Bronchial epithelial cell (primary cell): ENCODE data around the gene CD55. TPM values are rescaled to one million over a fixed set of nuclear protein-coding genes. Genes with fewer than 3 reads are reported as not detected.
A peak's percentile ranks its signal among the peaks of the same experiment; 100 is the strongest.

Source experiments
- DNase-seq: peaks from one replicate; pipeline ENCODE4 v3.0.0-alpha.2; 2010; ENCODE audit warnings: low read depth
- FAIRE-seq: peaks from 2 replicates; lab custom pipeline; 2011; peaks lifted over from hg19 to GRCh38; lab: Jason Lieb, UNC
- H3K27me3 ChIP-seq: 2 replicates; pipeline ENCODE4 v1.5.1; 2011; ENCODE audit warnings: low read length; ENCODE audit not compliant: control insufficient read depth, insufficient read depth
- H3K36me3 ChIP-seq: 2 replicates; pipeline ENCODE4 v1.5.1; 2011; ENCODE audit warnings: low read length; ENCODE audit not compliant: control insufficient read depth, insufficient read depth
- H3K4me3 ChIP-seq: 2 replicates; pipeline ENCODE4 v1.5.1; 2011; ENCODE audit warnings: mild to moderate bottlenecking, low read depth, low read length, control low read depth
- total RNA-seq: library from RNA; depleted of rRNA; stranded (reverse); fragments of >200 nt; gene quantifications from 2 replicates; pipeline ENCODE4 v1.2.1, GENCODE V29; 2014
- TF ChIP-seq, protein P1 (sequence below): IDR thresholded peaks from 2 replicates; pipeline ENCODE4 v1.5.1; 2011; ENCODE audit warnings: mild to moderate bottlenecking, moderate library complexity, low read length, control low read depth, inconsistent platforms; ENCODE audit not compliant: insufficient read depth, severe bottlenecking

Gene CD55
- total RNA-seq, 1 donor from 2014 or later: 85.3 TPM

DNA sequence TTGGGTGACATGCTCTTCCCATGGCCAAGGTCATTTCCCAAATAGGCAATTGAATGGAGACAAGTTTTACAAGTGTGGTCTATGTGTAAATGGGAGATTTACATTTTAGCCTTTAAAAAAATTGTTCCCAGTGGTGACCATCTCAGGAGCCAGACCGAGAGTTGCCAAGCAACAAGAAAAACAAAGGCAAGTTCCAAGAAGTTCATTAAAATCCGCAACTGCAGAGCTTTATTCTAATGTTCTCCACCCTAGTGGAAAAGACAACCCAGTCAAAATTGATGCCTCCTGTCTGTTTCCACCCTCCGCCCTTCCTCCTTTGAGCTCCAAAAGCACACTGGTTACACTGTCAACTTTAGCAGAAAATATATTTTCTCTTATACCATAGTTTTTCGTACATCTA lies 33.2 kb upstream of the CD55 start:
- no peak for DNase-seq
- no peaks in the 10 kb centered on the region for H3K27me3 ChIP-seq
- TF ChIP-seq, protein P1, sequence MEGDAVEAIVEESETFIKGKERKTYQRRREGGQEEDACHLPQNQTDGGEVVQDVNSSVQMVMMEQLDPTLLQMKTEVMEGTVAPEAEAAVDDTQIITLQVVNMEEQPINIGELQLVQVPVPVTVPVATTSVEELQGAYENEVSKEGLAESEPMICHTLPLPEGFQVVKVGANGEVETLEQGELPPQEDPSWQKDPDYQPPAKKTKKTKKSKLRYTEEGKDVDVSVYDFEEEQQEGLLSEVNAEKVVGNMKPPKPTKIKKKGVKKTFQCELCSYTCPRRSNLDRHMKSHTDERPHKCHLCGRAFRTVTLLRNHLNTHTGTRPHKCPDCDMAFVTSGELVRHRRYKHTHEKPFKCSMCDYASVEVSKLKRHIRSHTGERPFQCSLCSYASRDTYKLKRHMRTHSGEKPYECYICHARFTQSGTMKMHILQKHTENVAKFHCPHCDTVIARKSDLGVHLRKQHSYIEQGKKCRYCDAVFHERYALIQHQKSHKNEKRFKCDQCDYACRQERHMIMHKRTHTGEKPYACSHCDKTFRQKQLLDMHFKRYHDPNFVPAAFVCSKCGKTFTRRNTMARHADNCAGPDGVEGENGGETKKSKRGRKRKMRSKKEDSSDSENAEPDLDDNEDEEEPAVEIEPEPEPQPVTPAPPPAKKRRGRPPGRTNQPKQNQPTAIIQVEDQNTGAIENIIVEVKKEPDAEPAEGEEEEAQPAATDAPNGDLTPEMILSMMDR: no peak
- H3K36me3 ChIP-seq: no peaks in the 10 kb centered on the region
- H3K4me3 ChIP-seq: no peak overlapping the region
- no peak for FAIRE-seq

DNA sequence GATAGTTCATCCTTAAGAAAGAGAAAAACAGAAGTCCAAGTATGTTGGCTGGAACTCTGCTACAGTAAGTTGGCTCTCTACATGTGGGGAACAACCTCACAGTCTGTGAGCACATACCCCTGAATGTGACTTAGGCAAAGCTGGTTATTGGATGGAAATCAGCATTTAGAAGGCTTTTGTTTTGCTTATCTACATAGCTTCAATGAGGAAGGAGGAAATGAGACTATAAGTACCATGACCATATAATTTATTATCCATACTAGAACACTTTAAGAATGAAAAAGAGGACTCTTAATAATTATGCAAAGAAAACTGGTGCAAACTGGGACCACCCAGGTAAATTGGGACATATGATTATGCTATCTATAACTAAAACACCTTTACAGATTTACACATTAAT lies 31.7 kb upstream of the CD55 start:
- Histone ChIP-seq H3K36me3 (no peaks in the 10 kb centered on the region), H3K27me3 (no peaks in the 10 kb centered on the region), H3K4me3 (no peak overlapping the region)
- DNase-seq (no peak), FAIRE-seq (no peak)
- TF ChIP-seq, protein P1: no peak

DNA sequence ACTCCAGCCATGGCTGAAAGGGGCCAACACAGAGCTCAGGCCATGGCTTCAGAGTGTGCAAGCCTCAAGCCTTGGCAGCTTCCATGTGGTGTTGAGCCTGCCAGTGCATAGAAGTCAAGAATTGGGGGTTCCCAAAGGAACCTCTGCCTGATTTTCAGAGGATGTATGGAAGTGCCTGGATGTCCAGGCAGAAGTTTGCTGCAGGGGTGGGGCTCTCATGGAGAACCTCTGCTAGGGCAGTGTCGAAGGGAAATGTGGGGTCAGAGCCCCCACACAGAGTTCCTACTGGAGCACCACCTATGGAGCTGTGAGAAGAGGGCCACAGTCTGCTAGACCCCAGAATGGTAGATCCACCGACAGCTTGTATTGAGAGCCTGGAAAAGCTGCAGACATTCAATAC lies 29.8 kb upstream of the CD55 start:
- H3K36me3 ChIP-seq: no peaks in the 10 kb centered on the region
- DNase-seq (no peak), FAIRE-seq (no peak)
- TF ChIP-seq, protein P1: no peak
- no peak overlapping the region for H3K4me3 ChIP-seq
- H3K27me3 ChIP-seq: no peaks in the 10 kb centered on the region

DNA sequence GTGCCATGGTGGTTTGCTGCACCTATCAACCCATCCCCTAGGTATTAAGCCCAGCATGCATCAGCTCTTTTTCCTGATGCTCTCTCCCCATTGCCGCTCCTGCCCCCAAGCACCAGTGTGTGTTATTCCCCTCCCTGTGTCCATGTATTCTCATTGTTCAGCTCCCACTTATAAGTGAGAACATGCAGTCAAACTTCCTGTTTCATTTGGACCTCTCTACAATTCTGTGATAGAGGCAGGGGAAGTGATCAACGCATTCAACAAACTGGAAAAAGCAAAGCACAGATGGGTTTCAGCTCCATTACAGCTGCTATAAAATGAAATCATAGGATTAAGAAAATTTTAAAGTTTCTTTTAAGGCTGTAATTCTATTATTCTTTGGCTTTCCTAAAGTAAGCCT lies 23.3 kb upstream of the CD55 start:
- FAIRE-seq (no peak), DNase-seq (no peak)
- H3K4me3 ChIP-seq: no peak overlapping the region

DNA sequence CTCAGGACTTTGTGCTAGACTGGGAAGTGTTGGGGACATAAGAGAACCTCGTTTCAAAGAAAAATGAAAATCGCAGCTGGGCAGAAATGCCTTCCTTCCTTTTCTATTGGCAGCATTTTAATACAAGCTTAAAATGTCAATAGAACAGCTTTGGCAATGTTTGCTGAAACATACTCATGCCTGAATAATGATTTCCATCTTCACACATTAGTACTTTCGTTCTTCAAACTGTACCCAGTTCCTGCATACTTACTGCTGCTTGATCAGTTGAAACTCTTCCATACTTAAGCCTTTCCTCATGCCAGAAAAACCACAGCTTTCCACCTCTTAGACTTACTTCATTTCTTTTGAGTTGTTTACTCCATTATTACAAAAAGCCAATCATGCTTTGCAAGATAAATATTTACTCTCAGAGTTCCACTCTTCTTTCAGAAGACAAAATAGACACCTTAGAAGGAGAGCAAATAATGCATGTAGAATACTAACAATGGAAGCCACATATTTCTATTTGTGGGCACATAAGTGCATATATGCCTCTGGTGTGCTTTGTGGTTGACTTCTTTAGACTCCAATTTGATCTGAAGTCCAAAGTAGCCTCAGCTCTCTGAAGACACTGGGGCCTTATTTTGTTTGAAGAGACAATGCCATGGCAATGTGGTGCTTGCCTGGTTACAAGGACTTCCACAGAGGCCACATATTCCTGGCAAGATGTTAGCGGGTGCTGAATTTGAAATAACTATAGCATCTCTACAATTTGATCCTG lies 22.7 kb upstream of the CD55 start:
- H3K36me3 ChIP-seq: no peaks in the 10 kb centered on the region
- DNase-seq: peak; percentile 62
- TF ChIP-seq, protein P1: no peak
- H3K27me3 ChIP-seq: no peaks in the 10 kb centered on the region
- no peak for FAIRE-seq
- H3K4me3 ChIP-seq: no peak overlapping the region

More for the DNA sequence above, 23.3 kb upstream of the CD55 start:
- no peaks in the 10 kb centered on the region for H3K36me3 ChIP-seq
- H3K27me3 ChIP-seq: no peaks in the 10 kb centered on the region
- TF ChIP-seq, protein P1: no peak

DNA sequence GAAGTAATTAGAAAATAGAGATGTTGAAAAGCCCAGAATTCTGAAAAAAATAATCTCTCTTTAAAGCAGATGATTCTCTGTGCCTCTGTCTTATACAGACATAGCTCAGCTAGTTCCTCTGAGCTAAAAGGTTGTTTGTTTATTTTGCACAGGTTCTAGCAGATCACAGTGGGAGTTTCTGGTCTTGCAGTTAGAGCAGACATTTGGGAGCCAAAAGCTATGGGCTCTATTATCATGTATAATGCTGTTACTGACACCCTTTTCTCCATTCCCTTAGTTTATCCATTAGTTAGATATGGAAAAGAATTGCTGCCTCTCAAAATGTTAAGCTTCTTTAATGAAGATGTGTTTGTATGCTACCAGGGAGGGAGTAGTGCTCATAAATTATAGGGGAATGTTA lies 20.5 kb upstream of the CD55 start:
- DNase-seq: no peak

More for the DNA sequence above, 20.5 kb upstream of the CD55 start:
- no peaks in the 10 kb centered on the region for H3K27me3 ChIP-seq
- no peaks in the 10 kb centered on the region for H3K36me3 ChIP-seq
- no peak for FAIRE-seq
- TF ChIP-seq, protein P1: no peak
- H3K4me3 ChIP-seq: no peak overlapping the region
